Natural killer cell treated with Interleukin-12 subunit alpha and Interleukin-12 subunit beta and Interleukin-15 and Interleukin-18, amount 100 ng/mL, for 72 hours (primary cell): ENCODE measurements around the gene PIP5K1B. TPM values are rescaled to one million over a fixed set of nuclear protein-coding genes. Genes with fewer than 3 reads are reported as not detected.

Source experiments
- ATAC-seq, 2 donors: fragments of 150-1000 bp; cut with Tn5 transposase in 1 of 2; sonication (Bioruptor Pico), chemical (Tn5 transposase) in 1 of 2; 2 replicates each; pipeline ENCODE4 v1.10.0; 2021
- DNase-seq: peaks from one replicate; pipeline ENCODE4 v3.0.0; 2022; ENCODE audit warnings: low spot score
- H3K27ac Mint-ChIP-seq, 2 donors: 1 replicate in 1 of 2; 2 replicates in 1 of 2; pipeline ENCODE4 v1.8.0; 2022; ENCODE audit warnings: mixed read lengths in 2 of 2, mild to moderate bottlenecking in 1 of 2, moderate library complexity in 1 of 2
- H3K27me3 Mint-ChIP-seq, 2 donors: 1 replicate in 1 of 2; 2 replicates in 1 of 2; pipeline ENCODE4 v1.8.0; 2022; ENCODE audit warnings: mixed read lengths in 2 of 2
- H3K36me3 Mint-ChIP-seq: one replicate; pipeline ENCODE4 v1.8.0; 2022; ENCODE audit warnings: mixed read lengths
- H3K4me1 Mint-ChIP-seq, 2 donors: 1 replicate in 1 of 2; 2 replicates in 1 of 2; pipeline ENCODE4 v1.8.0; 2022; ENCODE audit warnings: low read depth in 2 of 2, mixed read lengths in 2 of 2, mild to moderate bottlenecking in 1 of 2
- H3K4me3 Mint-ChIP-seq: one replicate; pipeline ENCODE4 v1.8.0; 2022; ENCODE audit warnings: mixed read lengths
- H3K9me3 Mint-ChIP-seq: 2 replicates; pipeline ENCODE4 v1.8.0; 2022; ENCODE audit warnings: mixed read lengths
- total RNA-seq, 2 donors: library from RNA; stranded (reverse); gene quantifications; one replicate each; pipeline ENCODE4 v1.2.3, GENCODE V29; 2022

Gene PIP5K1B
- total RNA-seq, 2 donors from 2014 or later: 0.24 to 0.73 TPM

DNA sequence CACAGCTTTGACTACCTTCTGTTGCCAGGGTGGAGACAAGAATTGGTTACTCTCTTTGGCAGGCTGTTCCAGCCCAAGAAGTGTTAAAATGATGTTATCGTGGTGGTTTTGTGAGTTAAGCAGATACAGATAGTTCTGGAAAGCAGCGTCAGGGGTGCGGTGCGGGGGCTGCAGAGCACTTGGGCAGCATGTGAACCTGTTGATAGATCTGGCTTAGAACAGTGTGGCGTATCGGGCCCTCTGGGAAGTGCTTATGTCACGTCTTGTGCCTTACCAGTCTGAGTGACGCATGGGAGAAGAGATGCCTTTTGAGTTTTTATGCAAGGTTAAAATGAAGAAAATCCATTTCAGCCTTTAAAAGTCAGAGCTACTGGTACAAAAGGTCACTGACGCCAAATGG, 156.4 kb downstream of the PIP5K1B start:
- H3K27me3 Mint-ChIP-seq: peaks cover 7 to 12% of the 10 kb centered on the region in 2 donors
- H3K4me3 Mint-ChIP-seq: no peak overlapping the region
- ATAC-seq (no peak), DNase-seq (no peak)
- H3K27ac Mint-ChIP-seq: no peak overlapping the region
- no peaks in the 10 kb centered on the region for H3K9me3 Mint-ChIP-seq
- H3K4me1 Mint-ChIP-seq: no peaks in the 10 kb centered on the region
- H3K36me3 Mint-ChIP-seq: no peaks in the 10 kb centered on the region

DNA sequence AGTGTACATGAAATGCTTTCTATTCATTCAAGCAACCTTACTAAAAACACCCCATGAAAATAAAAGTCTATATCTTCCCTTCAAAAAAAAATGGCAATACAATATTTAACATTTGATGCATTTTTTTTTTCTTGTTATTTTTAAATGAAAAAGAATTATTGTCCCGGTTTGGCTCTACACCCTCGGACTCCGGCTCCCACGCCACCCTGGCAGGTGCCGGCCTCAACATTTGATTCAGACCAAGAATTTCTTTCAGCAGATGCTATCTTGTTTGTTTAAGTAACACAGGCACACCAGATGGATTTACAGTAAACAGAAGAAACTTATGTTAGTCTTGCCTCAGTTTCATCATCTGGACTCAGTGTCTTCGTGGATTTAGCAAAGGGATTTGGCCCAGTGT, 162.0 kb downstream of the PIP5K1B start:
- no peak overlapping the region for H3K4me3 Mint-ChIP-seq
- DNase-seq: no peak
- H3K27ac Mint-ChIP-seq: no peak overlapping the region

DNA sequence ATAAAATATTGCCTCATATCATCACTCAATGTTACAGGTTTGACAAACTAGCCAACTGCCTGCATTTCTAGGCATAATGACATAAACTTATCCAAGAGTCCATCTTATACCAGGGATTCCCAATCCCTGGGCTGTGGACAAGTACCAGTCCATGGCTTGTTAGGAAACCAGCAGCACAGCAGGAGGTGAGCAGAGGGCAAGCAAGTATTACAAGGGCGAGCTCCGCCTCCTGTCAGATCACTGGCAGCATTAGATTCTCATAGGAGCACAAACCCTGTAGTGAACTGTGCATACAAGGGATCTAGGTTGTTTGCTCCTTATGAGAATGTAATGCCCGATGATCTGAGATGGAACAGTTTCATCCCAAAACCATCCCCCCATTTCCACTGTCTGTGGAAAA, 164.0 kb downstream of the PIP5K1B start:
- DNase-seq (no peak), ATAC-seq (peak in 1 of 2 donors; percentile 28)
- no peaks in the 10 kb centered on the region for H3K27me3 Mint-ChIP-seq
- H3K4me1 Mint-ChIP-seq: no peaks in the 10 kb centered on the region
- H3K4me3 Mint-ChIP-seq: no peak overlapping the region
- no peaks in the 10 kb centered on the region for H3K36me3 Mint-ChIP-seq
- no peaks in the 10 kb centered on the region for H3K9me3 Mint-ChIP-seq
- H3K27ac Mint-ChIP-seq: no peak overlapping the region

More for the DNA sequence above, 162.0 kb downstream of the PIP5K1B start:
- no peak for ATAC-seq
- no peaks in the 10 kb centered on the region for H3K36me3 Mint-ChIP-seq
- H3K4me1 Mint-ChIP-seq: no peaks in the 10 kb centered on the region
- no peaks in the 10 kb centered on the region for H3K9me3 Mint-ChIP-seq
- peaks cover 0 to 3% of the 10 kb centered on the region in 2 donors for H3K27me3 Mint-ChIP-seq

DNA sequence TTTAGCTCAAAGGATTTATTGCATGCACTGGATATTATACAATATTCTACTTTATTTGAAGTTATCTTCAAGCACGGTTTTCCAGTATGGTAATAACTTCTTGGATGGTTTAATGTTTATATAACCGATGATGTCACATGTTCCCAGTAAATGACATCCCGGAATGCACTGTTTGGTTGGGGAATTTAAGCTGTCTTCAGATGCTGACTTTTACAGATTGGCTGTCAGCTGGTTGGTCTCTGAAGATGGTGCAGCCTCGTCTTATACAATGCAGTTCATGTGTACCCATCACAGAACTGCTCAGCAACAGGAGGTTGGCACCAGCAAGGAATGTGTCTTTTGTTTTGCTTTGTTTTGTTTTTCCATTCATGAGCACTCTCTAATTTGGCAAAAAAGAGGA, 165.0 kb downstream of the PIP5K1B start:
- H3K36me3 Mint-ChIP-seq: no peaks in the 10 kb centered on the region
- H3K9me3 Mint-ChIP-seq: no peaks in the 10 kb centered on the region
- DNase-seq: no peak
- no peaks in the 10 kb centered on the region for H3K27me3 Mint-ChIP-seq
- ATAC-seq: no peak
- H3K27ac Mint-ChIP-seq: no peak overlapping the region
- no peaks in the 10 kb centered on the region for H3K4me1 Mint-ChIP-seq
- H3K4me3 Mint-ChIP-seq: no peak overlapping the region

DNA sequence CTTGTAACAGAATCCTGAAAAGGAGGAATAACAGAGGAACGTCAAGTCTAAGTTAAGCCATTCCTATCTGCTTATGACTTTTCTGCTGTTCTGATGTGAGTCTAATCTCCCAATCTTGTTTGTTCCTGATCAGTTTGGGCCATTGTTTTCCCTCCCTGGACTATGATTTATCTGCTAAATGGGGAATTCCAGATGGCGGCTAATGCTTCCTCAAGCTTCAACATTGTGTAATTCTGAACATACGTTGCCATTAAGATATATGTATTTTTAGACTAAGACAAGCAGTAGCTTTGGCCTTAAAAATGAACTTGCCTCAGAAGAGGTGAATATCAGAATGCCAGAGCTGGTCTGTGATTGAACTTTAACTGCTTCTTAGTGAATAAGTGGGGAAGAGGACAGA, 166.2 kb downstream of the PIP5K1B start:
- Mint-ChIP-seq H3K9me3 (no peaks in the 10 kb centered on the region), H3K4me3 (no peak overlapping the region), H3K36me3 (no peaks in the 10 kb centered on the region), H3K27me3 (no peaks in the 10 kb centered on the region), H3K4me1 (no peaks in the 10 kb centered on the region), H3K27ac (no peak overlapping the region)
- DNase-seq (no peak), ATAC-seq (no peak)

DNA sequence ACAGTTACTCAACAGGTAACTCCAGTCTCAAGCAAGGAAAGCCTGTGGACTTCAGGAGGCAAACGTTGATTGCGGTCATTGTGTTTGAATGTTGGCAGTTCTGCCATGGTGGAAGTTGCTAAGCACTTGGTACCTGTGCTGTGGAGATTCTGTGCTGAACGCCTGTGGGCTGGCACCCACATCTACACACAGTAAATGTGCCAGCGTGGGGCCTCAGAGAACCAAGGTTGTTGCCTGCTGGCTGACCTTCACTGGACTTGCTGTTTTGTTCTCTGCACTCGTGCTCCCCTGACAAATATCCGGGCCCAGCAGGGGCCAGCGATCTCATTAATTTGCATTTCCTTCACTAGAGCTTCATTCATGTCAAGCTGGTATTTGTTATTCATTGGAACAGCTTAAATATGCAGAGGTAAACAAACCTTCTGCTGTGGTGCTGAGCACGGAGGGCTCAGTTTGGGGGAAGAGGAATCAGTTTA, 167.0 kb downstream of the PIP5K1B start:
- Mint-ChIP-seq H3K4me1 (no peaks in the 10 kb centered on the region), H3K27ac (no peak overlapping the region), H3K36me3 (no peaks in the 10 kb centered on the region), H3K9me3 (no peaks in the 10 kb centered on the region), H3K4me3 (no peak overlapping the region), H3K27me3 (no peaks in the 10 kb centered on the region)
- no peak for ATAC-seq
- no peak for DNase-seq

DNA sequence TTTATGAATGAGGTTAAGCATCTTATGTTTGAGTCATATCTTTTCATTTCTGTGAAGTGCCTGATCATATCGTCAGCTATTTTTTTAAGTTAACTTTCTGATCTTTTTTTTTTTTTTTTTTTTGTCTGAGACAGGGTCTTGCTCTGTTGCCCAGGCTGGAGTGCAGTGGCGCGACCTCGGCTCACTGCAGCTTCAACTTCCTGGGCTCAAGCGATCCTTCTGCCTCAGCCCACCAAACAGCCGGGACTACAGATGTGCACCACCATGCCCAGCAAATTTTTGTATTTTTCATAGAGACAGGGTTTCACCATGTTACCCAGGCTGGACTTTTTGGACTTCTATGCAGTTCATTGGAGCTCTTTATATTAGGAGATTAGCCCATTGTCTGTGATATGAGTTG, 168.1 kb downstream of the PIP5K1B start:
- no peaks in the 10 kb centered on the region for H3K36me3 Mint-ChIP-seq
- peaks cover 0 to under 1% of the 10 kb centered on the region in 2 donors for H3K27me3 Mint-ChIP-seq
- no peak overlapping the region for H3K4me3 Mint-ChIP-seq
- H3K9me3 Mint-ChIP-seq: no peaks in the 10 kb centered on the region
- H3K27ac Mint-ChIP-seq: no peak overlapping the region
- no peaks in the 10 kb centered on the region for H3K4me1 Mint-ChIP-seq
- DNase-seq: no peak
- no peak for ATAC-seq

DNA sequence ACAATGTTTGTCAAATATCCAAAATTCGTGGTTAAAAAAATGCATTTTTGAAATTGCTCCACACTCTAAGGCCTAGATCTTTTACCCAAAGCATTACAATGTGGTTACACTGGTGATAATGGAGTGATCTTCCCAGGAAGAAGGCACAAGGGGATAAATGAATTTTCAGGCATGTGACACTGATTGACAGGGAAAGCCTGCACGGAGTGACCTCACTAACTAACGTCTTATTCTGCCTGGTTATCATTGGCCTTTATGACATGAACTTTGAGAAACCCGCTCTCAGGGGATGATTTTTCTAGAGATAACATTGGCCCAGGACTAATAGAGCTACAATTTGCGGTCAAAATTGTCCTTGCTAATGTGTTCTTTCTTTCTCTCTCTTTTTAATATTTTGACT, 171.2 kb downstream of the PIP5K1B start:
- DNase-seq: no peak
- Mint-ChIP-seq H3K27me3 (peaks cover 10 to 13% of the 10 kb centered on the region in 2 donors), H3K4me1 (no peaks in the 10 kb centered on the region), H3K9me3 (no peaks in the 10 kb centered on the region), H3K4me3 (no peak overlapping the region), H3K36me3 (no peaks in the 10 kb centered on the region), H3K27ac (no peak overlapping the region)
- no peak for ATAC-seq

DNA sequence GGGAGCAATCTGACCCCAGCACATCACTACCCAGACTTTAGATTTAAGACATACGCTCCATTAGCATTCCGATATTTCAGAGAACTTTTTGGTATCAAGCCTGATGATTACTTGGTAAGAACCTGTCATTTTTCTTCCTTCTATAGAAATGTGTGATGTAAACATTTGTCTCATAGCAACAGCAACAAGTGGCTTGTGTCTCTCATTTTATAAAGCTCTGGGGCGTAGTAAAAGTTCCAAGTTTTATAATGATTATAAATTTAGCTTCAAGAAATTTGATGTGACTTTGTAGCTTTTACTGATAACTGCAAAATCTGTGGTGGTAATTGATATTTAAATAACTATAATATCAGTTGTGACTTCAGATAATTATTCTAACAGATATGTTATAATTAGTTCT, 171.6 kb downstream of the PIP5K1B start:
- Mint-ChIP-seq H3K36me3 (no peaks in the 10 kb centered on the region), H3K4me3 (no peak overlapping the region), H3K27me3 (peaks cover 13% of the 10 kb centered on the region in 2 donors), H3K9me3 (no peaks in the 10 kb centered on the region), H3K27ac (no peak overlapping the region), H3K4me1 (no peaks in the 10 kb centered on the region)
- ATAC-seq (no peak), DNase-seq (no peak)

DNA sequence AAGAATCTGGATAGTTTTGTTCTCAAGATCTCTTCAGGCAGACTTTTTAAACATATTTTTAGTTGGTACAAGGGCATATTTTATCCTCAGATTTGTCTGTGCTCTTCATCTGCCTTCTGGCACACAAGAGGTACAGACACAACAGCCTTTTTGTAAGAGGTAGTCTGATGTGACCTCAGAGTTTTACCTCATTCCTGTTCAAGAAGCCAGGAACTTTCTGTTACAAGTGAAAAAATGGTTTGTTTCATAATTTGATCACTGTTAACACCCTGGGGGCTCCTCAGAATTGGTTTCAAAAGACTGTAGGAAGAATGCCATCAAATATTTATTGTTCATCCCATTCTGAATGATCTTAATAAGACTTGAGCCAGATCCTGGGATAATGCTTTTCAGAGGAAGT, 172.2 kb downstream of the PIP5K1B start:
- Mint-ChIP-seq H3K27ac (no peak overlapping the region), H3K27me3 (peaks cover 13 to 14% of the 10 kb centered on the region in 2 donors), H3K36me3 (no peaks in the 10 kb centered on the region), H3K9me3 (no peaks in the 10 kb centered on the region), H3K4me3 (no peak overlapping the region), H3K4me1 (no peaks in the 10 kb centered on the region)
- ATAC-seq: no peak
- no peak for DNase-seq

DNA sequence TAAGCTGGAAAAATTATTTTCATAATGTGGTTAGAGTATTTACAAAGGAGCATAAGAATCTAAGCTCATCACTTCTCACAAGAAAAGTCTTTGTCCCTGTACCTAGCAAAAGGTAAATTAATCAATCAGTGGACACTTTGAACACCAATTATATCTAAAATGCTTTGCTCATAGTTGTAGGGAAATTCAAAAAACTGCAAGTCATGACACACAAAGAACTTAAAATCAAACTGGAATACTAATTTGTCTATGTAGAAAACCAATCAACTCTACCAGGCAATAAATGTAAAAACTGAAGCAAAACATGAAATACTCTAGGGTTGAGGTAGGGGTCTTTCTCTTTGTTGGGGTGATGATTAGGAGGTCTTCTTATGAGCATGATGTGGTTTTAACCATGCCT, 173.4 kb downstream of the PIP5K1B start:
- Mint-ChIP-seq H3K9me3 (no peaks in the 10 kb centered on the region), H3K36me3 (no peaks in the 10 kb centered on the region), H3K4me3 (no peak overlapping the region), H3K27ac (no peak overlapping the region), H3K27me3 (peaks cover 14 to 21% of the 10 kb centered on the region in 2 donors), H3K4me1 (no peaks in the 10 kb centered on the region)
- ATAC-seq (no peak), DNase-seq (no peak)

DNA sequence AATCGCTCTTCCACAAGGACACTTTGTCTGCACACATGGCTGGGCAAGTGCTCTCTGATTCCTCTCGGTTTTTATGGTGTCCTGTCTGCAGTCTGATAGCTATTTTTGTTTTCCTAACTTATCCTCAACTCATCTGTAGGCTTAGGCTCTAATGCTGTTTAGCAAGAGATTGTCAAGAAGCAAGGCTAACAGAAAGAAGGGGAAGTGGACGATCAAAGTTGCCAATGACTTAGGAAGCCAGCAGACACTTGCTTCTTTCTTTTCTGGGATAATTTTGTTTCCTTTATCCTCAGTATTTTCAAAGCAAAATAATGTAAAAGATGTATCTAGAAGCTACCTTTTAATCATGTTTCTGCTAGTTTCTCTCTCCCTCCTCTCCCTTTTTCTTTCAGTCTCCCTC, 178.2 kb downstream of the PIP5K1B start:
- H3K27me3 Mint-ChIP-seq: peaks cover 21 to 38% of the 10 kb centered on the region in 2 donors
- H3K27ac Mint-ChIP-seq: no peak overlapping the region
- no peaks in the 10 kb centered on the region for H3K36me3 Mint-ChIP-seq
- no peak for DNase-seq
- no peaks in the 10 kb centered on the region for H3K9me3 Mint-ChIP-seq
- H3K4me1 Mint-ChIP-seq: peaks cover 0 to 4% of the 10 kb centered on the region in 2 donors
- ATAC-seq: no peak
- H3K4me3 Mint-ChIP-seq: no peak overlapping the region

DNA sequence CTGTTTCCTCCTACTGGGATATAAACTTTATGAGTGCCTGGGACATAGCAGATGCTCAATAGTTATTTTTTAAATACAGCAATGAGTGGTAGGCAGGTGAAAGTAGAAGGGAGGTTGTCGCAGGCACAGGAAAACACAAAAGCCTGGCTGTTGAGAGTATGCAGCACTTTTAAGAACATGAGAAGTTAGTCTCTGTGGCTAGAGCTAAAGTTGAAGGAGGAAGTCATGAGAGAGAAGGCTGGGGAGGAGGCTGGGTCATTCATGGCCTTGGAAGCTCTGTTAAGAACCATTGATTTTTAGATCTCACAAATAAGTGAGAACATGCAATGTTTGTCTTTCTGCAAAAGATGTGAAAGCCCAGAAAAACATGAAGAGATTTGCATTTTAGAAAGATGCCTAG, 182.2 kb downstream of the PIP5K1B start:
- no peak for DNase-seq
- Mint-ChIP-seq H3K36me3 (no peaks in the 10 kb centered on the region), H3K9me3 (no peaks in the 10 kb centered on the region), H3K27me3 (peaks cover 8 to 25% of the 10 kb centered on the region in 2 donors), H3K4me3 (no peak overlapping the region), H3K4me1 (peaks cover 0 to 4% of the 10 kb centered on the region in 2 donors), H3K27ac (no peak overlapping the region)
- no peak for ATAC-seq

DNA sequence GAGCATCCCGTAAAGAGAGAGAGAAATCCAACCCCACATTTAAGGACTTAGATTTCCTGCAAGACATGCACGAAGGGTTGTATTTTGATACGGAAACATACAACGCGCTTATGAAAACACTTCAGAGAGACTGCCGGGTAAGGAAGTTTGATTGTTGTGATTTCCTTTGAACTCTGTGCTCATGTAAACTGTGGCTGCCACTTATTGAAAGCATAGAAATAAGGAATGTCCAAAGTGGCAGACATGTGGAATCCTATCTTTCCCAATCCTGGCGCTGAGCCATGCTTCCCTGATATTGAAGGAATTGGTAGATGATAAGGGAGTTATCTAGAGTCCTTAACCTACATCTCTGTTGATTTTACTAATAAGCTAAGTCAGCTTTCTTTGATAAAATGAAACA, 189.5 kb downstream of the PIP5K1B start:
- peaks cover 6 to 8% of the 10 kb centered on the region in 2 donors for H3K27me3 Mint-ChIP-seq
- ATAC-seq (no peak), DNase-seq (no peak)
- peaks cover 11 to 16% of the 10 kb centered on the region in 2 donors for H3K4me1 Mint-ChIP-seq
- H3K9me3 Mint-ChIP-seq: no peaks in the 10 kb centered on the region
- no peak overlapping the region for H3K4me3 Mint-ChIP-seq
- no peaks in the 10 kb centered on the region for H3K36me3 Mint-ChIP-seq
- H3K27ac Mint-ChIP-seq: no peak overlapping the region

DNA sequence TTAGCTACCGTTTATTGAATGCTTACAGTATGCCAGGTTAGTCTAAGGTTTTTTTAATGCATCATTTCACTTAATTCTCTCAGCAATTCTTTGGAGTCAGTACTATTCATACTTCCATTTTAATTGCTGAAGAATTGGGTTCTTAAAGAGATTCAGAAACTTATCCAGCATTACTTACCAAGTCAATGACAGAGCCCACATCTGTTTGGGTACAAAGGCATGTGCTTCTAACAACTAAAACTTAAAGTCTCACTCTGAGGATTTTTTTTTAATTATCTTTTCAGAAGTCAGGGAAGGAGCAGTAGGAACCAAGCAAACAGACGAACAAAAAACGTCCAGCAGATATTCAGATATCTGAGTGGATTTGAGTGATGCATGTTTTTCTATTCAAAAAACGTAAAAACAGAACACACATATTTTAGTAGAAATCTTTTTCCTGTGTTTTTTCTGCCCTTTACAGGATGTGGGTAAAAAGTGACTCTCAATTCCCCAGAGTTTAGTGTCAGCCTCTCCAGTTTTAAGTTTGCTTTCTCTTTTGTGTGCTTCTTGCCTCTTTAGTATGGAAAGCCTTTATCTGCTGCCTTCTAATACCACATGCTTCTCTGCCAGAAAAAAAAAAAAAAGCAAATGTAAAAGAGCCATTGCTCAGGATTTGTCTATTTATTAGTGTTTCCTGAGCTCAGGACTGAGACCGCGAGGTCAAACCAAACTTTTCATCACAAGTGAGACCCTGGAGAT, 190.9 kb downstream of the PIP5K1B start:
- Mint-ChIP-seq H3K9me3 (no peaks in the 10 kb centered on the region), H3K4me1 (peaks cover 11 to 16% of the 10 kb centered on the region in 2 donors), H3K36me3 (no peaks in the 10 kb centered on the region), H3K27ac (peak overlapping the region; percentile 5 to 47), H3K27me3 (peaks cover 6 to 8% of the 10 kb centered on the region in 2 donors), H3K4me3 (peak overlapping the region; percentile 19)
- ATAC-seq: peak in 1 of 2 donors; percentile 44
- no peak for DNase-seq
